ENCODE results near the gene FOXL2. TPM values are rescaled to one million over a fixed set of nuclear protein-coding genes. Genes with fewer than 3 reads are reported as not detected.
A peak's percentile ranks its signal among the peaks of the same experiment; 100 is the strongest.

The FOXL2 gene
- total and polyA plus RNA-seq, 10 of the 15 experiments (the other 5 are each of a cell fraction or from before 2014, with no cell fraction given): not detected

DNA sequence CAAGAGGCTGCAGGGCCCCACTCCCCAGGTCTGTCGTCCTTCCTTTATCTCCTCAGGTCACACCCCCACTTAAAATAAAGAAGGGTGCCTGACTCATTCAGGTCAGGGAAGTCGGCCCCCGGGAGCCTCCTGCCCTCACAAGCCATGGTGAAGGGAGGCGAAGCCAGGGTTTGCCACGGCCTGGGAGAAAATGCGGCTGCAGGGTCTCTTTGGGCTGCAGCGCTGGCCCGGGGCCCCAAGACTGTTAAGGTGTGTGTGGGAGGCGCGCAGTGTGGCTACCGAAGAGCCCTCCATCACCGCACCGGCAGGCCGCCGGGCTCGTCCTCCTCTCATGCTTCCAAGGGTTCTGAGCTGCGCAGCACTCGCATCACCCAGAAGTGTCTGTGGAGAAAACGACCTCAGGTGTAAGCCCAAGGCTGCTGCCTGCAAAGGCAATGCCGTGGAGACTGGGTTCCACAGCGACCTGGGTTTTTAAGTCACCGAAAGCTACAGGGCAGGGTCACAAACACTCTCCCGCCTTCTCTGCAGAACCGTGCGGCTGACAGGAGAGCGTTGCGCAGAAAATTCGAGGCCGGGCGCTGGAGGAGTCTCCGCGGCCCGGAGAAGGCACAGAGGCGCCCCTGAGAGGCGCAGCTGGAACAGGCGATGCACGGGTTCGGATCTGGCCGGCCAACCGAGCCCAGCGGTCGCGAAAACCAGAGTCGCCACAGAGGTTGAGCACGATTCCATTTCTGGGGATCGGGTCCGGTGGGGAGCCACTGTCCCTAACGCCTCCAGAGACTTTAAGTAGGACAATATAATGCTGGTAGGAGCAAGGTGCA lies 8.7 kb downstream of the FOXL2 start:
- H3K9me3 ChIP-seq (replicated peaks; ENCODE audit: control insufficient read depth, insufficient read depth, low read length): no peaks in the 10 kb centered on the region; the same call in 2 of the 3 replicates
- ChIA-PET RAD21 (ENCODE audit: unreplicated experiment) (no interaction called here), SMC1A (ENCODE audit: uncharacterized antibody, unreplicated experiment) (no interaction called here), CTCF (no interaction called here), POLR2A (no interaction called here)
- WGBS (ENCODE audit: insufficient coverage, insufficient replicate concordance, low lambda C conversion rate, missing lambda C conversion rate): 30% methylated on average over 47 of the region's 48 CpGs
- no peak overlapping the region for H3K4me2 ChIP-seq (ENCODE audit: control insufficient read depth, insufficient read depth)
- H3K79me2 ChIP-seq (ENCODE audit: control insufficient read depth, insufficient read depth, low read length): no peaks in the 10 kb centered on the region
- no peak overlapping the region for H3K9ac ChIP-seq (ENCODE audit: control insufficient read depth, insufficient read depth, low read length)
- peaks cover 29 to 53% of the 10 kb centered on the region in 2 experiments for H3K27me3 ChIP-seq (replicated peaks in 1 of 2; ENCODE audit: control insufficient read depth in 2 of 2, insufficient read depth in 2 of 2, low read length in 1 of 2)
- no peaks in the 10 kb centered on the region for H3K4me1 ChIP-seq (ENCODE audit: control insufficient read depth, insufficient read depth, low read length)
- no peaks in the 10 kb centered on the region for H4K20me1 ChIP-seq (ENCODE audit: control insufficient read depth, insufficient read depth)
- no peak overlapping the region for H3K4me3 ChIP-seq
- in situ Hi-C loops (cut with MboI): loop anchor here (5.0 to 25.0 kb wide), 3 partner anchors 377 to 1176 kb away; partner anchors contain the start of gene SOX14
- no peaks in the 10 kb centered on the region for H3K36me3 ChIP-seq (ENCODE audit: control insufficient read depth in 2 of 2, insufficient read depth in 2 of 2, low read length in 1 of 2)
- no peak for TF ChIP-seq EP300 (IDR thresholded peaks at IDR 0.05; ENCODE audit: borderline replicate concordance in 1 of 2, control insufficient read depth in 1 of 2, low read depth in 2 of 2, low read length in 2 of 2)
- peak; percentile 26; the same call in 1 of the 2 replicates for TF ChIP-seq EZH2 (IDR thresholded peaks at IDR 0.05; ENCODE audit: borderline replicate concordance, control insufficient read depth, low read depth, low read length)
- TF ChIP-seq ZSCAN29 (IDR thresholded peaks at IDR 0.05): no peak
- TF ChIP-seq SUZ12 (IDR thresholded peaks at IDR 0.05; ENCODE audit: unreplicated experiment): peak; percentile 77
- TF ChIP-seq, protein P1, sequence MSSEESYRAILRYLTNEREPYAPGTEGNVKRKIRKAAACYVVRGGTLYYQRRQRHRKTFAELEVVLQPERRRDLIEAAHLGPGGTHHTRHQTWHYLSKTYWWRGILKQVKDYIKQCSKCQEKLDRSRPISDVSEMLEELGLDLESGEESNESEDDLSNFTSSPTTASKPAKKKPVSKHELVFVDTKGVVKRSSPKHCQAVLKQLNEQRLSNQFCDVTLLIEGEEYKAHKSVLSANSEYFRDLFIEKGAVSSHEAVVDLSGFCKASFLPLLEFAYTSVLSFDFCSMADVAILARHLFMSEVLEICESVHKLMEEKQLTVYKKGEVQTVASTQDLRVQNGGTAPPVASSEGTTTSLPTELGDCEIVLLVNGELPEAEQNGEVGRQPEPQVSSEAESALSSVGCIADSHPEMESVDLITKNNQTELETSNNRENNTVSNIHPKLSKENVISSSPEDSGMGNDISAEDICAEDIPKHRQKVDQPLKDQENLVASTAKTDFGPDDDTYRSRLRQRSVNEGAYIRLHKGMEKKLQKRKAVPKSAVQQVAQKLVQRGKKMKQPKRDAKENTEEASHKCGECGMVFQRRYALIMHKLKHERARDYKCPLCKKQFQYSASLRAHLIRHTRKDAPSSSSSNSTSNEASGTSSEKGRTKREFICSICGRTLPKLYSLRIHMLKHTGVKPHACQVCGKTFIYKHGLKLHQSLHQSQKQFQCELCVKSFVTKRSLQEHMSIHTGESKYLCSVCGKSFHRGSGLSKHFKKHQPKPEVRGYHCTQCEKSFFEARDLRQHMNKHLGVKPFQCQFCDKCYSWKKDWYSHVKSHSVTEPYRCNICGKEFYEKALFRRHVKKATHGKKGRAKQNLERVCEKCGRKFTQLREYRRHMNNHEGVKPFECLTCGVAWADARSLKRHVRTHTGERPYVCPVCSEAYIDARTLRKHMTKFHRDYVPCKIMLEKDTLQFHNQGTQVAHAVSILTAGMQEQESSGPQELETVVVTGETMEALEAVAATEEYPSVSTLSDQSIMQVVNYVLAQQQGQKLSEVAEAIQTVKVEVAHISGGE (CRISPR knock-in tag; IDR thresholded peaks at IDR 0.05): no peak
- DNase-seq (ENCODE audit: low read depth, low spot score) (no peak), FAIRE-seq (no peak), ATAC-seq (no peak)
- H2AFZ ChIP-seq (ENCODE audit: control insufficient read depth, low read depth, low read length): no peak overlapping the region
- intact Hi-C loops (cut with micrococcal nuclease; ENCODE audit: unreplicated experiment): no loop called here
- BruUV-seq (replicated peaks): no TSS peak
- H3K27ac ChIP-seq (ENCODE audit: control insufficient read depth, insufficient read depth): no peak overlapping the region
